Smooth muscle cell (in vitro differentiated cells): ENCODE measurements around the gene YES1. TPM values are rescaled to one million over a fixed set of nuclear protein-coding genes. Genes with fewer than 3 reads are reported as not detected.
"Not testable (repeated sequence)": the region's sequence is repeated elsewhere in the genome, so short reads cannot be mapped to it uniquely, and the experiment has no call there.

Experiments
- DNase-seq: peaks from one replicate; lab custom pipeline; 2025; ENCODE audit not compliant: unreplicated experiment; lab: John Stamatoyannopoulos, UW
- H2AFZ ChIP-seq: fragments of 200-600 bp; sonication (generic); 2 replicates; pipeline ENCODE4 v1.6.0; 2016; ENCODE audit warnings: antibody characterized with exemption, low read depth, mild to moderate bottlenecking
- H3F3A ChIP-seq: fragments of 200-600 bp; sonication (generic); 2 replicates; pipeline ENCODE4 v1.6.0; 2017; ENCODE audit warnings: antibody characterized with exemption, low read depth
- H3K27ac ChIP-seq: fragments of 200-600 bp; sonication (generic); 2 replicates; pipeline ENCODE4 v1.5.1; 2016; ENCODE audit warnings: low read depth, mild to moderate bottlenecking
- H3K27me3 ChIP-seq: fragments of 200-600 bp; sonication (generic); 2 replicates; pipeline ENCODE4 v1.6.1; 2016; ENCODE audit warnings: low read depth, mild to moderate bottlenecking
- H3K36me3 ChIP-seq: fragments of 200-600 bp; sonication (generic); 2 replicates; pipeline ENCODE4 v1.5.1; 2016; ENCODE audit warnings: low read depth
- H3K4me1 ChIP-seq: fragments of 200-600 bp; sonication (generic); 2 replicates; pipeline ENCODE4 v1.5.1; 2016; ENCODE audit warnings: low read depth
- H3K4me2 ChIP-seq: fragments of 200-600 bp; sonication (generic); 2 replicates; pipeline ENCODE4 v1.6.0; 2016; ENCODE audit warnings: mild to moderate bottlenecking
- H3K4me3 ChIP-seq: fragments of 200-600 bp; sonication (generic); 2 replicates; pipeline ENCODE4 v1.5.1; 2016; ENCODE audit warnings: mild to moderate bottlenecking
- H3K79me2 ChIP-seq: fragments of 200-600 bp; sonication (generic); 2 replicates; pipeline ENCODE4 v1.6.0; 2016; ENCODE audit warnings: low read depth, mild to moderate bottlenecking
- H3K9ac ChIP-seq: fragments of 200-600 bp; sonication (generic); 2 replicates; pipeline ENCODE4 v1.6.0; 2016; ENCODE audit warnings: low read depth
- H3K9me3 ChIP-seq: fragments of 200-600 bp; sonication (generic); replicated peaks from 2 replicates; pipeline ENCODE4 v1.5.1; 2016; ENCODE audit warnings: low read depth
- H4K20me1 ChIP-seq: fragments of 200-600 bp; sonication (generic); 2 replicates; pipeline ENCODE4 v1.6.0; 2016; ENCODE audit warnings: low read depth
- CTCF ChIP-seq: fragments of 200-600 bp; sonication (generic); IDR thresholded peaks from 2 replicates; pipeline ENCODE4 v1.5.1; 2017; ENCODE audit warnings: borderline replicate concordance, mild to moderate bottlenecking, antibody characterized with exemption; ENCODE audit not compliant: insufficient read depth, poor library complexity, severe bottlenecking
- WGBS: methylation state at CpG from one replicate; pipeline ENCODE4 v1.1.7; 2016; ENCODE audit warnings: low lambda C conversion rate; 5-methylcytosine and 5-hydroxymethylcytosine counted together
- polyA plus RNA-seq: library from polyadenylated mRNA; unstranded; fragments of >200 nt; fragmentation: Nextera tagmentation; extraction: Ambion mirVana; gene quantifications from 2 replicates; pipeline ENCODE4 v1.2.1, GENCODE V29; 2016
- total RNA-seq: library from RNA; depleted of rRNA; stranded (reverse); fragments of >200 nt; gene quantifications from 2 replicates; pipeline ENCODE4 v1.2.3, GENCODE V29; 2014

YES1 gene
- total and polyA plus RNA-seq, 2 experiments from 2014 or later, result 22.6 to 179 TPM

GRCh38 chr18:801137-801536 lies 10.9 kb downstream of the YES1 start:
- Histone ChIP-seq H3K4me2 (no peak overlapping the region), H3K9ac (no peak overlapping the region), H3K79me2 (peaks cover 97% of the 10 kb centered on the region), H3K27ac (no peak overlapping the region), H2AFZ (no peak overlapping the region), H3K4me3 (no peak overlapping the region), H3K4me1 (no peaks in the 10 kb centered on the region), H3K9me3 (no peaks in the 10 kb centered on the region), H4K20me1 (peaks cover 100% of the 10 kb centered on the region), H3F3A (no peaks in the 10 kb centered on the region), H3K36me3 (no peaks in the 10 kb centered on the region), H3K27me3 (no peaks in the 10 kb centered on the region)
- 96% methylated on average over 3 of the region's 3 CpGs for WGBS
- no peak for DNase-seq
- no peak for TF ChIP-seq CTCF

- no peaks in the 10 kb centered on the region for H3K4me1 ChIP-seq
- no peaks in the 10 kb centered on the region for H3K36me3 ChIP-seq
- peaks cover 98% of the 10 kb centered on the region for H3K79me2 ChIP-seq
- H3K27me3 ChIP-seq, result no peaks in the 10 kb centered on the region
- no peak overlapping the region for H2AFZ ChIP-seq
- no peak for TF ChIP-seq CTCF
- peaks cover 92% of the 10 kb centered on the region for H4K20me1 ChIP-seq
- no peak overlapping the region for H3K27ac ChIP-seq
- H3K9ac ChIP-seq, result no peak overlapping the region
- no peak for DNase-seq
- no peaks in the 10 kb centered on the region for H3F3A ChIP-seq
- no peaks in the 10 kb centered on the region for H3K9me3 ChIP-seq
- H3K4me2 ChIP-seq, result no peak overlapping the region
- H3K4me3 ChIP-seq, result no peak overlapping the region
- 94% methylated on average over 1 of the region's 1 CpG for WGBS
These were observed 12.1 kb downstream of the YES1 start for GRCh38 chr18:799943-800342.

- not testable (repeated sequence) for H2AFZ ChIP-seq, H3K4me3 ChIP-seq, H3K9me3 ChIP-seq, H3K36me3 ChIP-seq, H3K27ac ChIP-seq, H3K4me2 ChIP-seq, H3K9ac ChIP-seq, H3F3A ChIP-seq, DNase-seq, H3K27me3 ChIP-seq, H3K4me1 ChIP-seq
- peaks cover 99% of the 10 kb centered on the region for H3K79me2 ChIP-seq
- 100% methylated on average over 1 of the region's 1 CpG for WGBS
- H4K20me1 ChIP-seq, result peaks cover 92% of the 10 kb centered on the region
These were observed 16.7 kb downstream of the YES1 start for GRCh38 chr18:795383-795782.

- peaks cover 99% of the 10 kb centered on the region for H3K79me2 ChIP-seq
- H3K9me3 ChIP-seq, result no peaks in the 10 kb centered on the region
- no peak overlapping the region for H2AFZ ChIP-seq
- no peaks in the 10 kb centered on the region for H3K4me1 ChIP-seq
- H3K4me2 ChIP-seq, result no peak overlapping the region
- H3K27ac ChIP-seq, result no peak overlapping the region
- no peak overlapping the region for H3K4me3 ChIP-seq
- no peaks in the 10 kb centered on the region for H3K36me3 ChIP-seq
- H3F3A ChIP-seq, result no peaks in the 10 kb centered on the region
- no peak overlapping the region for H3K9ac ChIP-seq
- DNase-seq, result no peak
- H3K27me3 ChIP-seq, result no peaks in the 10 kb centered on the region
- no peak for TF ChIP-seq CTCF
- WGBS, result 92% methylated on average over 1 of the region's 1 CpG
- H4K20me1 ChIP-seq, result peaks cover 100% of the 10 kb centered on the region
These were observed 22.6 kb downstream of the YES1 start for GRCh38 chr18:789397-789796.
